Kidney epithelial cell (primary cell): ENCODE measurements around the gene BTF3. TPM values are rescaled to one million over a fixed set of nuclear protein-coding genes. Genes with fewer than 3 reads are reported as not detected.

ENCODE experiments used
- DNase-seq: peaks from one replicate; pipeline ENCODE4 v3.0.0-alpha.2; 2010; ENCODE audit warnings: low read depth
- H3K27me3 ChIP-seq: 2 replicates; pipeline ENCODE4 v1.6.0; 2011; ENCODE audit warnings: low read length; ENCODE audit not compliant: control insufficient read depth, insufficient read depth
- H3K36me3 ChIP-seq: 2 replicates; pipeline ENCODE4 v1.5.1; 2011; ENCODE audit warnings: low read length; ENCODE audit not compliant: control insufficient read depth, insufficient read depth
- H3K4me3 ChIP-seq: 2 replicates; pipeline ENCODE4 v1.5.1; 2011; ENCODE audit warnings: low read depth, mild to moderate bottlenecking, control low read depth, low read length
- total RNA-seq: library from RNA; depleted of rRNA; stranded (reverse); fragments of >200 nt; gene quantifications from 2 replicates; pipeline ENCODE4 v1.2.3, GENCODE V29; 2015
- TF ChIP-seq, protein P1 (sequence below): IDR thresholded peaks from 2 replicates; pipeline ENCODE4 v1.5.1; 2011; ENCODE audit warnings: mild to moderate bottlenecking, moderate library complexity, low read length, control low read depth, inconsistent platforms; ENCODE audit not compliant: insufficient read depth, poor library complexity, severe bottlenecking

Gene BTF3
- total RNA-seq, 1 donor from 2014 or later, result 708 TPM

DNA sequence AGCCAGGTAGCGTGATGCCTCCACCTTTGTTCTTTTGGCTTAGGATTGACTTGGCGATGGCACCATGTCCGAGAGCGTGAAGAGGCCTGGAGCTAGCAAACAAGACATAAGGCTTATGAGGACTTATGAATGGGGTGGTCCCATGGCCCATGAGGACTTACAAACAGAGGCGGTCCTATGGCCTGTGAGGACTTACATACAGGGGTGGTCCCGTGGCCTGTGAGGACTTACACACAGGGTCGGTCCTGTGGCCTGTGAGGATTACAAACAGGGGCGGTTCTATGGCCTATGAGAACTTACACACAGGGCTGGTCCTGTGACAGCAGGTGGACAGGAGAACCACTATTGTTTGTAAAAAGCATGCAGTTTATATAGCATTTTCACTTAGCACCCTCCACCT is 28.4 kb upstream of the BTF3 start:
- Histone ChIP-seq H3K36me3 (no peaks in the 10 kb centered on the region), H3K27me3 (no peaks in the 10 kb centered on the region), H3K4me3 (no peak overlapping the region)
- TF ChIP-seq, protein P1, sequence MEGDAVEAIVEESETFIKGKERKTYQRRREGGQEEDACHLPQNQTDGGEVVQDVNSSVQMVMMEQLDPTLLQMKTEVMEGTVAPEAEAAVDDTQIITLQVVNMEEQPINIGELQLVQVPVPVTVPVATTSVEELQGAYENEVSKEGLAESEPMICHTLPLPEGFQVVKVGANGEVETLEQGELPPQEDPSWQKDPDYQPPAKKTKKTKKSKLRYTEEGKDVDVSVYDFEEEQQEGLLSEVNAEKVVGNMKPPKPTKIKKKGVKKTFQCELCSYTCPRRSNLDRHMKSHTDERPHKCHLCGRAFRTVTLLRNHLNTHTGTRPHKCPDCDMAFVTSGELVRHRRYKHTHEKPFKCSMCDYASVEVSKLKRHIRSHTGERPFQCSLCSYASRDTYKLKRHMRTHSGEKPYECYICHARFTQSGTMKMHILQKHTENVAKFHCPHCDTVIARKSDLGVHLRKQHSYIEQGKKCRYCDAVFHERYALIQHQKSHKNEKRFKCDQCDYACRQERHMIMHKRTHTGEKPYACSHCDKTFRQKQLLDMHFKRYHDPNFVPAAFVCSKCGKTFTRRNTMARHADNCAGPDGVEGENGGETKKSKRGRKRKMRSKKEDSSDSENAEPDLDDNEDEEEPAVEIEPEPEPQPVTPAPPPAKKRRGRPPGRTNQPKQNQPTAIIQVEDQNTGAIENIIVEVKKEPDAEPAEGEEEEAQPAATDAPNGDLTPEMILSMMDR, result no peak
- no peak for DNase-seq

- no peak for DNase-seq
- Histone ChIP-seq H3K4me3 (no peak overlapping the region), H3K27me3 (no peaks in the 10 kb centered on the region), H3K36me3 (no peaks in the 10 kb centered on the region)
- TF ChIP-seq, protein P1, result no peak
Observed at GRCh38 chr5:73471654-73472053, 26.6 kb upstream of the BTF3 start.

- Histone ChIP-seq H3K36me3 (no peaks in the 10 kb centered on the region), H3K4me3 (no peak overlapping the region), H3K27me3 (no peaks in the 10 kb centered on the region)
- DNase-seq, result no peak
- TF ChIP-seq, protein P1, result no peak
Observed at GRCh38 chr5:73472116-73472515, 26.1 kb upstream of the BTF3 start.

GRCh38 chr5:73480500-73480899 is 17.7 kb upstream of the BTF3 start:
- H3K4me3 ChIP-seq, result no peak overlapping the region
- no peaks in the 10 kb centered on the region for H3K36me3 ChIP-seq
- TF ChIP-seq, protein P1, result no peak
- no peak for DNase-seq
- H3K27me3 ChIP-seq, result no peaks in the 10 kb centered on the region

- Histone ChIP-seq H3K4me3 (no peak overlapping the region), H3K27me3 (no peaks in the 10 kb centered on the region), H3K36me3 (no peaks in the 10 kb centered on the region)
- TF ChIP-seq, protein P1, result no peak
- DNase-seq, result no peak
Observed at GRCh38 chr5:73482383-73483136, 15.7 kb upstream of the BTF3 start.

GRCh38 chr5:73483676-73484075 is 14.6 kb upstream of the BTF3 start:
- Histone ChIP-seq H3K4me3 (no peak overlapping the region), H3K36me3 (no peaks in the 10 kb centered on the region), H3K27me3 (no peaks in the 10 kb centered on the region)
- TF ChIP-seq, protein P1, result no peak
- no peak for DNase-seq
